AG09309 (cell line): ENCODE data around the gene PCARE.

Experiments used
- DNase-seq: peaks from one replicate; pipeline ENCODE4 v3.0.0-alpha.2; 2010; ENCODE audit warnings: low read depth
- H3K4me3 ChIP-seq: 2 replicates; pipeline ENCODE4 v1.5.1; 2011; ENCODE audit warnings: mild to moderate bottlenecking, low read depth, low read length, moderate library complexity; ENCODE audit not compliant: control insufficient read depth
- TF ChIP-seq, protein P1 (sequence below): IDR thresholded peaks from 2 replicates; pipeline ENCODE4 v1.5.1; 2011; ENCODE audit warnings: mild to moderate bottlenecking, low read depth, low read length, inconsistent platforms; ENCODE audit not compliant: insufficient read depth, control insufficient read depth; ENCODE audit errors: missing control alignments

PCARE gene

DNA sequence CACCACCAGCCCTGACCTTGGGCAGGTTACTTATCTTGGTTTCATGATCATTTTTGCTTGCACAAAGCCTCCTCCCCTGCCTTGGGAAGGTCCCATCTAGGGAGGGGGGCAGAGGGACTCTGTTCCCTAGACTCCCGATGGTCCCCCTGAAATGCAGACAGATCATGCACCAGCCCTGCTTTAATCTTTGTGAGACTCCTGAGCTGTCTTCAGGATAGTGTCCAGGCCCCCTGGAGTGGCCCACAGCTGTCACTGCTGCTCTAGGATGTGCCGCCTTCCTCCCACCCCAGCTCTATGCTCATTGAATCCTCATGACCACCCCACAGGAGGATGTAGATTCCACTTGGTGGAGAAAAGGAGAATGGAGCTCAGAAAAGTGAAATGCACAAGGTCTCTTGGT is 28.0 kb downstream of the PCARE start:
- no peak for DNase-seq
- no peak overlapping the region for H3K4me3 ChIP-seq
- TF ChIP-seq, protein P1, sequence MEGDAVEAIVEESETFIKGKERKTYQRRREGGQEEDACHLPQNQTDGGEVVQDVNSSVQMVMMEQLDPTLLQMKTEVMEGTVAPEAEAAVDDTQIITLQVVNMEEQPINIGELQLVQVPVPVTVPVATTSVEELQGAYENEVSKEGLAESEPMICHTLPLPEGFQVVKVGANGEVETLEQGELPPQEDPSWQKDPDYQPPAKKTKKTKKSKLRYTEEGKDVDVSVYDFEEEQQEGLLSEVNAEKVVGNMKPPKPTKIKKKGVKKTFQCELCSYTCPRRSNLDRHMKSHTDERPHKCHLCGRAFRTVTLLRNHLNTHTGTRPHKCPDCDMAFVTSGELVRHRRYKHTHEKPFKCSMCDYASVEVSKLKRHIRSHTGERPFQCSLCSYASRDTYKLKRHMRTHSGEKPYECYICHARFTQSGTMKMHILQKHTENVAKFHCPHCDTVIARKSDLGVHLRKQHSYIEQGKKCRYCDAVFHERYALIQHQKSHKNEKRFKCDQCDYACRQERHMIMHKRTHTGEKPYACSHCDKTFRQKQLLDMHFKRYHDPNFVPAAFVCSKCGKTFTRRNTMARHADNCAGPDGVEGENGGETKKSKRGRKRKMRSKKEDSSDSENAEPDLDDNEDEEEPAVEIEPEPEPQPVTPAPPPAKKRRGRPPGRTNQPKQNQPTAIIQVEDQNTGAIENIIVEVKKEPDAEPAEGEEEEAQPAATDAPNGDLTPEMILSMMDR = no peak

DNA sequence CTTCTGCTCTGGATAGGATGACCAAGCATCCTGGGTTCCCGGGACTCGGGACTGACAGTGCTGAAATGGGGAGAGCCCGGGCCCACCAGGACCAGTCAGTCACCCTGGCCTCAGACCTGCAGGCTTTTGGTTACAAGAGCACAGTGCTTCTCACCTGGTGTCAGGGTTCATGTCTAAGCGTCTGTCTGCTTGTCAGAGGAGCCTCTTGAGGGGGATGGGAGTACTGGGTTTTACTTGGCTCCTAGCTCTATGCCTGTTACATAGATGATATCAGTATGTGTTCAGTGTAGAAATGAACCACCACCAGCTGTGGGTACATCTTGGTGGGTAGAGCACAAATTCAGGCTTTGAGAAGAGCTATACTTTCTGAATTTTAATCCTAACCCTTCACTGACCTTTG is 29.9 kb downstream of the PCARE start:
- no peak for DNase-seq
- TF ChIP-seq, protein P1 = no peak
- no peak overlapping the region for H3K4me3 ChIP-seq

DNA sequence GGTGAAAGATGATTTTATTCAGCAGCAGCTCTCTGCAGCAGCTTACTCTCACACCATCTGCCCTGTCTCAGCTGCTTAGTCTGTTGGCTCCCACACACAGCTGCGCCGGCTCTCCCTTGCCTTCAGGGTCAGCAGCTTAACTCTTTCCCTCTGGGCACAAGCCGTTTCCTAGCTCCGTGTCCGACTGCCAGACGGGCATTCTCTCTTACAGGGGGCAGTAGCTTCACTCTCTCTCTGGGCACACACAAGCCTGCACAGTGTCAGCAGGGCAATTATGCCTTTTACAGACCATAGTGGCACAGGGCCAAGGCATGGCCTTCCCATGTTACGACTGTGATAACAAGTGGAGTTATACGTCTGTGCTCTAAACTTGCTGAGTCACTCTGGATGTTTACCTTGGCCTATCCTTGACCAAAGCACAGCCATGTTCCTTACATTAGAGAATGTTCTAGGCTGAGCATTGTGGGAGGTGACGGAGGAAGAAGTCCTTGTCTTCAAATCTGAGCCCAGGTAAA is 31.7 kb downstream of the PCARE start:
- no peak for DNase-seq
- H3K4me3 ChIP-seq = no peak overlapping the region
- TF ChIP-seq, protein P1 = no peak

DNA sequence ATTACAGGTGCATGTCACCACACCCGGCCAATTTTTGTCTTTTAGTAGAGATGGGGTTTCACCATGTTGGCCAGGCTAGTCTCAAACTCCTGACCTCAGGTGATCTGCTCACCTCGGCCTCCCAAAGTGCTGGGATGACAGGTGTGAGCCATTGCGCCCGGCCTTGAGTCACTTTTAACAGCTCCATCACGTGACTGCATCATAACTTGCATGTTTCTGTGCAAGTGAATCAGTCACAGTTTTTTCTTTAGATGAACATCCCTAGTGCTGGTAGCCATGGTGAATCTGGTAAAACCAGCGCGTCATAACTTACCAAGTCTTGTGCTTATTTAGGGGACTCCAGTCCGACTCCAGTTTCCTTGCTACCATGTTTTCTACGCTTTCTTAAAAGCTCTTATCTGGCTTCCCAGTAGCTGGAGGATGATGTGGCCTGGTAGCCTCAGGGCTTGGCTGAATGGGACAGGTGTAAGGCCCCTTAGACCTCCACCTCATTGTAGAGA is 33.1 kb downstream of the PCARE start:
- TF ChIP-seq, protein P1 = no peak
- H3K4me3 ChIP-seq = no peak overlapping the region
- DNase-seq = no peak

DNA sequence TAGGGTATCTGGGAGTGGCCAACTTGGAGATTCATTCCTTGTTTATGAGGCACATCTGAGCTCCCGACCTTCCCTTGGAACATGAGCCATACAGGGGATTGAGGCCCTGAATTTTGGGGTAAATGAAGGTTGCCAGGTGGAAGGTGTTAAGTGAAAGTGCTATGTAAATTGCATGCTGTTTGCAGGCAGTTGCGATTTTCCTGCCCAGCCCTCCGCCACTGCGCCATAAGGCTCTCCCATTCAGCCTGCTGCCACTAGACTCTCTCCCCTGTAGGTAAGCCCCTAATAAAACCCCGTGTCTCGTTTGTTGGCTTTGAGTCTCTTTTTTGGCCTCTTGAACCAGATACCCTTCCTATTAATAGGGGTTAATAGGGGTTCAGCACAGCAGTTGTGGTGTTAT is 33.8 kb downstream of the PCARE start:
- DNase-seq = no peak
- H3K4me3 ChIP-seq = no peak overlapping the region
- TF ChIP-seq, protein P1 = no peak

DNA sequence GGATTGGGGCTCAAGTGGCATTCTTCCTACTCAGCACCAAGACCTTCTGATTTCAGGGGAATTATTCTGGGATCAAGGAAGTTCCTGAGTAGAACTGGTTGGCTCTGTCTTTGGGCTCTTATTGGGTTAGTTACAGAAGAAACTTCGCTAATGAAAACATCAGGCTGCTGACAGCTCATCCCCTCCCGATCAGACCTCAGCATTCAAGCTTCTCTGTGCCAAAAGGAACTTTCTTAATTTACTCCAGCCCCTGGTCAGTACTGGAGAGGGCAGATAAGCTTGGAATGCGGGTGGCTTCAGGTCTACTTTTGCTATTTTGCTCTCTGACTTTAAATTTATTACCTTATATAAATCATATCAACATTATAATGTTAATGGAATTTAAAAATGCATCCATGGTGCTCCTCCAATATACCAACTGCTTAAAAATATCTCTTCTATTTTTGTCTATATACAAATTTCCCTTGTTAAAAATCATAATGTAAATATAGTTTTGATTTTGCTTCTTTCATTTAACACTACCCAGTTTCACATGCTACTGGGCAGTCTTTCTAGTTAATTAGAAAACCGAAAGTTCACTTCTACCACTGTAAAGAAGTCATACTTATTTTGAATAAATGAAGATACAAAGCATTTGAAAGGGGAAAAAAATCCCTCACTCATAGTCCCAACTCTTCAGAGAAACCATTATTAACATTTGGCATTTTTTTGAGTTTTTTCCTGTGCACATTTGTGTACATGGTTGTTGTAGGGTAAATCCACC is 34.4 kb downstream of the PCARE start:
- H3K4me3 ChIP-seq = no peak overlapping the region
- TF ChIP-seq, protein P1 = no peak
- DNase-seq = no peak
